RWPE1 (cell line): Measurements from ENCODE around the gene CFAP91.
"Not testable (repeated sequence)": the region's sequence is repeated elsewhere in the genome, so short reads cannot be mapped to it uniquely, and the experiment has no call there.

ENCODE experiments used
- CTCF ChIA-PET: fragments of 350-600 bp; sonication (Branson Sonifier 250); formaldehyde crosslinking; extraction: SDS; loops from one replicate; lab custom pipeline; 2021; lab: Yijun Ruan, JAX
- POLR2A ChIA-PET: fragments of 400-600 bp; formaldehyde crosslinking; extraction: SDS; loops from one replicate; lab custom pipeline; 2020; ENCODE audit warnings: antibody characterized with exemption; ENCODE audit not compliant: low non-redundant PET; lab: Yijun Ruan, JAX
- DNase-seq: peaks from one replicate; pipeline ENCODE4 v3.0.0; 2012; ENCODE audit warnings: low spot score
- H3K27ac ChIP-seq: fragments of 450-650 bp; 2 replicates; pipeline ENCODE4 v1.5.1; 2017
- CTCF ChIP-seq: fragments of 450-650 bp; conservative IDR thresholded peaks from 2 replicates; pipeline ENCODE4 v1.5.1; 2017; ENCODE audit warnings: low read depth, mild to moderate bottlenecking

The CFAP91 gene

GRCh38 chr3:119676771-119677640, 25.8 kb upstream of the CFAP91 start, which contains the start of gene COX17:
COX17 (minus strand) TSS chr3:119677406; CDS start chr3:119677310, 96 bp downstream.
- no peak for TF ChIP-seq CTCF
- CTCF ChIA-PET: interaction anchor here (0.6 kb wide), 1 partner anchor 202 kb away, joined by 3 read pairs; no protein-coding TSS in a partner anchor
- peak within 1 kb of the TSS; percentile 96 for H3K27ac ChIP-seq
- DNase-seq: peak; percentile 99
- POLR2A ChIA-PET: interaction anchor here (0.5 to 1.9 kb wide), 2 partner anchors 157 to 178 kb away, joined by 4 to 5 read pairs; partner anchors contain the start of gene TIMMDC1

GRCh38 chr3:119677641-119677934, 25.2 kb upstream of the CFAP91 start:
- POLR2A ChIA-PET: interaction anchor here (1.9 kb wide), 1 partner anchor 179 kb away, joined by 5 read pairs; the partner anchor contains the start of gene TIMMDC1
- CTCF ChIA-PET: no interaction called here

GRCh38 chr3:119678209-119678608, 24.6 kb upstream of the CFAP91 start:
- H3K27ac ChIP-seq, POLR2A ChIA-PET: not testable (repeated sequence)
- CTCF ChIA-PET: interaction anchor here (0.6 kb wide), 1 partner anchor 643 kb away, joined by 4 read pairs; no protein-coding TSS in a partner anchor

More at GRCh38 chr3:119677641-119677934, 25.2 kb upstream of the CFAP91 start:
- H3K27ac ChIP-seq: peak overlapping the region; percentile 96
- no peak for TF ChIP-seq CTCF
- no peak for DNase-seq

GRCh38 chr3:119679874-119680273, 22.9 kb upstream of the CFAP91 start:
- ChIA-PET CTCF (interaction anchor here (0.7 to 0.8 kb wide), 2 partner anchors 61 to 804 kb away, joined by 4 to 5 read pairs; no protein-coding TSS in a partner anchor), POLR2A (no interaction called here)
- no peak for TF ChIP-seq CTCF
- no peak overlapping the region for H3K27ac ChIP-seq
- DNase-seq: no peak

More at GRCh38 chr3:119678209-119678608, 24.6 kb upstream of the CFAP91 start:
- DNase-seq: not testable (repeated sequence)

GRCh38 chr3:119681279-119681678, 21.5 kb upstream of the CFAP91 start:
- DNase-seq: peak; percentile 41
- POLR2A ChIA-PET: no interaction called here

GRCh38 chr3:119683421-119683820, 19.4 kb upstream of the CFAP91 start:
- ChIA-PET POLR2A (no interaction called here), CTCF (no interaction called here)
- TF ChIP-seq CTCF: no peak
- H3K27ac ChIP-seq: no peak overlapping the region
- DNase-seq: no peak

More at GRCh38 chr3:119681279-119681678, 21.5 kb upstream of the CFAP91 start:
- H3K27ac ChIP-seq: no peak overlapping the region
- CTCF ChIA-PET: interaction anchor here (0.6 to 1.5 kb wide), 10 partner anchors 11 to 624 kb away, joined by 3 to 5 read pairs (median 3); no protein-coding TSS in a partner anchor
- TF ChIP-seq CTCF: peak; percentile 50
